ACHN (cell line): ENCODE results near the gene TJP3.

Source experiments
- DNase-seq: peaks from one replicate; pipeline ENCODE4 v3.0.0-alpha.2; 2015
- in situ Hi-C: cut with HindIII; loops from 2 replicates; pipeline ENCODE4 v1.10.0; 2017; ENCODE audit warnings: low sequenced_read_pairs, low pct_ligation_motif_present, low pct_unique_long_range_greater_than_20kb

The TJP3 gene

DNA sequence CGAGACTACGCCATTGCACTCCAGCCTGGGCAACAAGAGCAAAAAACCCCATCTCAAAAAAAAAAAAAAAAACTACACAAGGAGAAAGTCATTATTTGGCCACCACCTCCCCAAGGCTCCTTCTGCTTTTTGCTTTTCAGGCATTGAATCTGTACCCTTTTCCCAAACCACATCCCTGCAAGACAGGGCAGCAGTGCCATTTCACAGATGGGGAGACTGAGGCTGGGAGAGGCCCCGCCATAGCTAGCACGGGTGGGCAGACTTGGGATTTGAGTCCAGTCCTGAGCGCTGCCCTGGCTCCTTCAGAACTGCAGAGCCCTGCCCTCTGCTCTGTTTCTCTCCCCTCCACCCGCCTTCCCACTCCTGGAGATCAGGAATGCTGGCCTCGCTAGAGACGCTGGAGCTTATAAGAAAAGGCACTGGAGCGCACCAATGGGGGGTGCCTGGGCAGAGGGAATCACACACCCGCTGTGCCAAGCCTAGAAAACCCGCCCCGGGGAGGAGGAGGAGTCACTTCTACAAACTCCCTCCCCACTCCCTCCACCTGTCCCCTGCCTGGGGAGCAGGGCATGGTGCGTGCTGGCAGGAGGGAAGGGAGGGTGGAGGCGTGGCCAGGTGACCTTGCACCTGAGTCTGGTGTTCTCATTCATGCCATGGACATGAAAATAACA, 17.6 kb downstream of the TJP3 start:
- DNase-seq: peak; percentile 62
- in situ Hi-C loops: no loop called here

DNA sequence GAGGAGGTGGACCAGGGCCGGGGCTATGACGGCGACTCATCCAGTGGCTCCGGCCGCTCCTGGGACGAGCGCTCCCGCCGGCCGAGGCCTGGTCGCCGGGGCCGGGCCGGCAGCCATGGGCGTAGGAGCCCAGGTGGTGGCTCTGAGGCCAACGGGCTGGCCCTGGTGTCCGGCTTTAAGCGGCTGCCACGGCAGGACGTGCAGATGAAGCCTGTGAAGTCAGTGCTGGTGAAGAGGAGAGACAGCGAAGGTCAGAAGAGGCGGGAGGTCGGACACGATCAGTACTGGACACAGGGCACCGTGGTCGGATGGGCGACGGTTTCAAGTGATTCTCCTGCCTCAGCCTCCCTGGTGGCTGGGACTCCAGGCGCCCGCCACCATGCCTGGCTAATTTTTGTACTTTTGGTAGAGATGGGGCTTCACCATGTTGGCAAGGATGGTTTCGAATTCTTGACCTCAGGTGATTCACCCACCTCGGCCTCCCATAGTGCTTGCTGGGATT, 22.3 kb downstream of the TJP3 start:
- DNase-seq: no peak
- in situ Hi-C loops: no loop called here

DNA sequence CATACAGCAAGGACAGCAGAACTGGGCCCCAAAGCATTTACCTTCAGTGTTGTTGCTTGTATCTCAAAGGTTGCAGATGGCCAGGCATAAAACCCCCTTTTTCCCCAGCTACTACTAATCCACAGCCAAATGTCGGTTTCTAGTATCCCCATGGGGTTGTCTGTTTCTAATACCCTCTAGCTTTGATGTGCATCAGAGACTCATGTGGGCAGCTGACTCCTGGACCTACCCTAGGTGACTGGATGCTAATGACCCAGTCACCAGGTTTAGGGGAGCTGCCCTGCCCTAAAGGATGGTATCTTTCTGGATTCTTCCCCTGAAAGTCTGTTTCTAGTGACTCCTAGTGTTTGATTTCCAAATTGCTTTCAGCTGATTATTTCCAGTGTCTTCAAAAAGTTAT, 23.9 kb downstream of the TJP3 start:
- DNase-seq: no peak
- in situ Hi-C loops: no loop called here

DNA sequence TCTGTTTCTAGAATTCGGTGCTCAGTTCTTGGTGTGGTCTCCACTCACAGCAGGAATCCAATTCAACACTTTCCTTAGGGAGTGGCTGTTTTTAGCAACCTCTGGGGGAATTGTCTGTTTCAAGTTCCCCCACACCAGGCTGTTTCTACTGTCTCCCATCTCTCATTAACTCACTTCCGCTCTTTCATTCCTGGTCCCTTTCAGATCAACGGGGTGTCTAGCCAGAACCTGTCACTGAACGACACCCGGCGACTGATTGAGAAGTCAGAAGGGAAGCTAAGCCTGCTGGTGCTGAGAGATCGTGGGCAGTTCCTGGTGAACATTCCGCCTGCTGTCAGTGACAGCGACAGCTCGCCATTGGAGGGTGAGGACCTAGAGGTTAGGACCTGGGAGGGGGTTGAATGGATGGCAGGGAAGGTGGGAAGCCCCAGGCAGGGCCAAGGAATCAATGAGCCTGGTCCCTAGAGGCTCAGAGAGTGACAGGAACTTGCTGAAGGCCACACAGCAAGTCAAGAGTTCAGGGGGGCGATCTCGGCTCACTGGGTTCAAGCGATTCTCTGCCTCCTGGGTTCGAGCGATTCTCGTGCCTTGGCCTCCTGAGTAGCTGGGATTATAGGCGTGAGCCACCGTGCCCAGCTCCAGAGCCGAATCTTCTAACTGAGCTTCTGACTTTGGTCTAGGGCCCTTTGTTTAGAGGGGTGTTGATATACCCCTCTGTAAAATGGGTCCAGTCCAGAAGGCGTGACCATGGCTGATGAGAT, 25.5 kb downstream of the TJP3 start:
- no peak for DNase-seq
- in situ Hi-C loops: no loop called here

DNA sequence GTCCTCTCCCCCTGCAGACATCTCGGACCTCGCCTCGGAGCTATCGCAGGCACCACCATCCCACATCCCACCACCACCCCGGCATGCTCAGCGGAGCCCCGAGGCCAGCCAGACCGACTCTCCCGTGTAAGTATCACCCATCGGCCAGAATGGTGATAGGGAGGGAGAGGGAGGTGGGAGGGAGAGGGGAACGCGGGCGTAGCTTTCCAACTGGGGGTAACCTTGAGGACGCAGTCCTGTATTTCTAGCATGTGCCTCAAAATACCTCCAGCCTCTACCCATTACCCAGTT, 26.1 kb downstream of the TJP3 start:
- in situ Hi-C loops: no loop called here
- no peak for DNase-seq

DNA sequence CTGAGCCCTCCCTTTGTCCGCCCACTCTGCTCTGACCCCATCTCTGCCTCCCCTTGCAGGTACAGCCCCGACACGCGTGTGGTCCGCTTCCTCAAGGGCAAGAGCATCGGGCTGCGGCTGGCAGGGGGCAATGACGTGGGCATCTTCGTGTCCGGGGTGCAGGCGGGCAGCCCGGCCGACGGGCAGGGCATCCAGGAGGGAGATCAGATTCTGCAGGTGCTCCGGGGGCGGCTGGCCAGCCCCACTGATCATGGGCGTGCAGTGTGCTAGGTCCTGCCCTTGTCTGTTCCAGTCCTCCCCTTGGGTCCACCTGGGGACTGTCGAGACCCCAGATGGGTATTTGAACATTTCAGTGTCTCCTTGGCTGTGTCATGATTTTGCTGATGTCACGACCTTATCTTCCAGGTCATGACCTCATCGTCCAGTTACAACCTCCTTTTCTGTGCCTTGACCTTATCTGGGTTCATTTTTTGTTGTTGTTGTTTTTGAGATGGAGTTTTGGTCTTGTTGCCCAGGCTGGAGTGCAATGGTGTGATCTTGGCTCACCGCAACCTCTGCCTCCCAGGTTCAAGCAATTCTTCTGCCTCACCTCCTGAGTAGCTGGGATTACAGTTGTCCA, 28.0 kb downstream of the TJP3 start:
- DNase-seq: no peak
- in situ Hi-C loops: no loop called here

DNA sequence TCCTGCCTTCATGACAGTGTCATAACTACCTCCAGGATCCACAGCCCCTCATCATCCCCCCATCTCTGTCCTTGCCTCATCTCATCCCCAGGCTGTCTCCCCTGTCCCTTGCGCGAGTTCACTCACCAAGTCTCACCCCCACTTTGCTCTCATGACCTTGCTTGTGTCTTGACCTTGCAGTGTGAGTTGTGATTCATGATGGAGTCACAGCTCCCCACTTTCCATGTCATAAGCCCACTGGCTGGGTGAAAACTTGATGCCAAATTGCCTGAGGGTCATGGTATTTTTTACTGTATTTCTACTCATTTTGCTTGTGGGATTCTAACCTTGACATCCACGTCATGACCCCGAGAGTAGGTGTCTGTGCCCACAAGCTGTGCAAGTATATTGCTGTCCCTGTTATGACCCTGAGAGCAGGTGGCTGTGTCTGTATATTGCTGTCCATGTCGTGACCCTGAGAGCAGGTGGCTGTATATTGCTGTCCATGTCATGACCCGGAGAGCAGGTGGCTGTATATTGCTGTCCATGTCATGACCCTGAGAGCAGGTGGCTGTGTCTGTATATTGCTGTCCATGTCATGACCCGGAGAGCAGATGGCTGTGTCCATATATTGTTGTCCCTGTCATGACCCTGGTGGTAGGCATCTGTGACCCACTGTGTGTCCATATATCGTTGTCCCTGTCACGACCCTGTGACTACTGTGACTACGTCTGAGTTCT, 29.5 kb downstream of the TJP3 start:
- in situ Hi-C loops: no loop called here

GRCh38 chr19:3738477-3739220, 30.5 kb downstream of the TJP3 start:
- in situ Hi-C loops: no loop called here
- DNase-seq: no peak

More for the DNA sequence above, 29.5 kb downstream of the TJP3 start:
- DNase-seq: no peak

DNA sequence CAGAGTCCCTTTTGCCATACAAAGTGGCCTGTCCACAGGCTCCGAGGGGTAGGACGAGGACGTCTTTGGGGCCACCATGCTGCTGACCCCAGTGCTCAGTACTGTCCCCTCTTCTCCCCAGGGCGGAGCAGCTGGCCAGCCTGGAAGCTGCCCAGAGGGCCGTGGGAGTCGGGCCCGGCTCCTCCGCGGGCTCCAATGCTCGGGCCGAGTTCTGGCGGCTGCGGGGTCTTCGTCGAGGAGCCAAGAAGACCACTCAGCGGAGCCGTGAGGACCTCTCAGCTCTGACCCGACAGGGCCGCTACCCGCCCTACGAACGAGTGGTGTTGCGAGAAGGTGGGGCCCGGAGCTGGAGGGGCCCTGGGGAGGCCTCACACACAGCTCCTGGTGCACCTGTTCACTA, 32.2 kb downstream of the TJP3 start:
- no peak for DNase-seq
- in situ Hi-C loops: no loop called here

GRCh38 chr19:3743486-3743885, 35.3 kb downstream of the TJP3 start:
- in situ Hi-C loops: no loop called here
- no peak for DNase-seq

DNA sequence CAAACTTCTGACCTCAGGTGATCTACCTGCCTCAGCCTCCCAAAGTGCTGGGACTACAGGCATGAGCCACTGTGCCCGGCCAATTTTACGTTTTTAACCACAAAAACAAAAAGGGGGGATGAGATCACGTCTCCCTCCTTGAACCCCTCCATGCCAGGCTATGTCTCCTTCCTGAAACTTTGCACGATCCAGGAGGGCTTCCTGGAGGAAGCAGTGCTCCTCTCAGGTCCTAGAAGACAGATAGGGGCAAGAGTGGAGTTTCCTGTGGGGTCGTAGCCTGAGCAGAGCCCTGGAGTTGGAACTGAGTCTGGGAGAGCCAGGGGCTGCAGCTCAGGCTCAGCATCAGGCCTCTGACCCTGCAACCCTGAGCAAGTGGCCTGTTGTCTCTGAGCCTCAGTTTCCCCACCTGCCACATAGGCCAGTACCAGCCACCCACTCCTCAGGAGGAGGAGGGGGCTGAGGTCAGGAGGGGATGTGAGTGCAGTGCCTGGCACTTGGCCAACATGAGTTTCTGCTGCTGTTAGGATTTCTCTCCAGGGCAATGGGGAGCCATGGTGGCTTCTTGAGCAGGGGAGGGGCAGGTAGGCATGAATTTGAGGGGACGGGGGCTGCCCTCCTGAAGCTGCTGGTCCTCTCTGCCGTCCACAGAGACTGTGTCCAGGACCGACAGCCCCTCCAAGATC, 37.3 kb downstream of the TJP3 start:
- DNase-seq: no peak
- in situ Hi-C loops: no loop called here

- DNase-seq: no peak
Measured at GRCh38 chr19:3746371-3747056, 38.3 kb downstream of the TJP3 start.

GRCh38 chr19:3748965-3749364, 40.8 kb downstream of the TJP3 start:
- in situ Hi-C loops: no loop called here
- DNase-seq: no peak

More at GRCh38 chr19:3746371-3747056, 38.3 kb downstream of the TJP3 start:
- in situ Hi-C loops: no loop called here

DNA sequence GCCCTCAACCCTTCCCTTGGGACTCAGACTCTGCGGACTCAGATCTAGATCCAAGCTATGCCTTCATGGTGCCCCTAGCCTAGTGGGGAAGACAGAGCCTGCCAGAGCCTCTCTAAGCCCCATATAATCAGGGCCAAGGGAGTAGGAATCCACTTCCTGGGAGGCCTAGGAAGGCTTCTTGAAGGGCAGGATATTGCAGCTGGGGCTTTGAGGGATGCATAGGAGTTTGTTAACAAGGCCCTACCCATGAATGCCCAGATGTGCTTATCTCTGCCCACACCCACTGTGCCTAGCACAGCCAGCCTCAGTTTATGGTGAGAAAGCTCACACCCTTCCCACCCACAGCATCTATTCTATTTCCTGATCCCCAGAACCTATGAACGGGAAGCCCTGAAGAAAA, 42.0 kb downstream of the TJP3 start:
- DNase-seq: no peak
- in situ Hi-C loops: no loop called here

GRCh38 chr19:3751236-3751635, 43.1 kb downstream of the TJP3 start:
- in situ Hi-C loops: no loop called here
- DNase-seq: no peak

GRCh38 chr19:3752492-3752891, 44.3 kb downstream of the TJP3 start:
- in situ Hi-C loops: no loop called here
- no peak for DNase-seq

- in situ Hi-C loops: no loop called here
- no peak for DNase-seq
Measured at GRCh38 chr19:3753631-3754410, 45.6 kb downstream of the TJP3 start.
